ENCODE measurements around the gene GPR75.

GRCh38 chr2:53813151-53813550, 46.6 kb downstream of the GPR75 start:
- TF ChIP-seq CTCF (IDR thresholded peaks at IDR 0.05 in 4 of 5, conservative IDR thresholded peaks at IDR 0.05 in 1 of 5) (no peak), POLR2A (IDR thresholded peaks at IDR 0.05) (no peak)

Measured in gastrocnemius medialis (tissue), 4 donors.